Fibroblast of lung (primary cell): Measurements from ENCODE around the gene LHX2. TPM values are rescaled to one million over a fixed set of nuclear protein-coding genes. Genes with fewer than 3 reads are reported as not detected.

Experiments
- DNase-seq, 2 donors: peaks; one replicate each; pipeline versions ENCODE4 v3.0.0 to v3.0.0-alpha.2; 2010; ENCODE audit warnings: low read depth in 2 of 2
- H2AFZ ChIP-seq: 2 replicates; pipeline ENCODE4 v1.5.1; 2012; ENCODE audit warnings: low read length, control low read depth, inconsistent platforms
- H3K27ac ChIP-seq: 2 replicates; pipeline ENCODE4 v1.5.1; 2011; ENCODE audit warnings: low read length, control low read depth; ENCODE audit not compliant: insufficient read depth
- H3K27me3 ChIP-seq: 2 replicates; pipeline ENCODE4 v1.5.1; 2011; ENCODE audit warnings: mild to moderate bottlenecking, low read length; ENCODE audit not compliant: control insufficient read depth, insufficient read depth
- H3K36me3 ChIP-seq: 2 replicates; pipeline ENCODE4 v1.5.1; 2011; ENCODE audit warnings: low read length; ENCODE audit not compliant: control insufficient read depth, insufficient read depth
- H3K4me1 ChIP-seq: 2 replicates; pipeline ENCODE4 v1.5.1; 2011; ENCODE audit warnings: low read length; ENCODE audit not compliant: control insufficient read depth, insufficient read depth; ENCODE audit errors: extremely low read depth
- H3K4me2 ChIP-seq: 2 replicates; pipeline ENCODE4 v1.5.1; 2011; ENCODE audit warnings: low read length, control low read depth; ENCODE audit not compliant: insufficient read depth; ENCODE audit errors: extremely low read depth
- H3K4me3 ChIP-seq, 4 experiments: fragments of 200-600 bp in 1 of 4; sonication (generic) in 1 of 4; replicated peaks in 1 of 4; 2 replicates each; pipeline ENCODE4 v1.5.1; 2011 to 2016; ENCODE audit warnings: low read length in 4 of 4, low read depth in 3 of 4, mild to moderate bottlenecking in 3 of 4, control low read depth in 2 of 4, inconsistent platforms in 1 of 4, mixed read lengths in 1 of 4; ENCODE audit not compliant: insufficient read depth in 1 of 4; ENCODE audit errors: control extremely low read depth in 1 of 4
- H3K79me2 ChIP-seq: 2 replicates; pipeline ENCODE4 v1.5.1; 2012; ENCODE audit warnings: mild to moderate bottlenecking, low read length, inconsistent platforms; ENCODE audit not compliant: control insufficient read depth, insufficient read depth
- H3K9ac ChIP-seq: 2 replicates; pipeline ENCODE4 v1.5.1; 2011; ENCODE audit warnings: mild to moderate bottlenecking, low read length, control low read depth; ENCODE audit not compliant: insufficient read depth
- H3K9me3 ChIP-seq: 2 replicates; pipeline ENCODE4 v1.5.1; 2012; ENCODE audit warnings: low read depth, low read length; ENCODE audit not compliant: control insufficient read depth, insufficient read depth
- H4K20me1 ChIP-seq: 2 replicates; pipeline ENCODE4 v1.5.1; 2011; ENCODE audit warnings: low read length; ENCODE audit not compliant: control insufficient read depth, insufficient read depth; ENCODE audit errors: extremely low read depth
- CTCF ChIP-seq, 2 donors: IDR thresholded peaks in 1 of 2; conservative IDR thresholded peaks in 1 of 2; 1 replicate in 1 of 2; 2 replicates in 1 of 2; pipeline ENCODE4 v1.5.1; 2011 to 2012; ENCODE audit warnings: low read length in 2 of 2, control low read depth in 1 of 2, inconsistent platforms in 1 of 2, low read depth in 1 of 2, mild to moderate bottlenecking in 1 of 2
- EZH2 ChIP-seq: IDR thresholded peaks from 2 replicates; pipeline ENCODE4 v1.5.1; 2012; ENCODE audit warnings: low read length, control low read depth, mild to moderate bottlenecking; ENCODE audit errors: missing control alignments
- polyA plus RNA-seq, 2 donors: library from polyadenylated mRNA; depleted of rRNA in 1 of 2; stranded (reverse) in 1 of 2; unstranded in 1 of 2; fragments of >200 nt; gene quantifications; 2 replicates each; pipeline ENCODE4 v1.2.1, GENCODE V29; 2011 to 2012; ENCODE audit warnings: missing spikeins in 1 of 2
- total RNA-seq: library from RNA; depleted of rRNA; stranded (reverse); fragments of >200 nt; gene quantifications from 2 replicates; pipeline ENCODE4 v1.2.1, GENCODE V29; 2014

LHX2 gene
- total and polyA plus RNA-seq, 2 donors (not counting 1 experiment from before 2014, with no cell fraction given), result not detected

DNA sequence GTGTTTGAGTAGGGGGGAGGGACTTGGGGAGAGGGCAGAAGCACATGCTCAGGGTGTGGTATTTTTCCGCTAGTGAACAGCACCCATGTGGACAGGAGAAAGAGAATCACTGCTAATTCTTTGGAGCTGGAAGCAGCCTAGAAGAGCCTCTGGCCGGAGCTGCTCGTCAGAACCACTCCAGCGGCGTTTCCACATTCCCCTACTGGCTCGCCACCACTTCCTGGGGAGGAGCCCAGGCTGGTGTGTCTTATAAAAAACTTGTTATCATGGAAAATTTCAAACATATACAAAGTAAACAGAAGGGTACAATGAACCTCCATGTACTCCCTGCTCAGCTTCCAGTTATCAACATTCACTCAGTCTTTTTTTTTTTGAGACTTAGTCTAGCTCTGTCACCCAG lies 26.7 kb downstream of the LHX2 start:
- Histone ChIP-seq H4K20me1 (no peaks in the 10 kb centered on the region), H3K4me3 (no peak overlapping the region), H3K4me2 (no peak overlapping the region), H2AFZ (no peak overlapping the region), H3K9me3 (no peaks in the 10 kb centered on the region), H3K79me2 (no peaks in the 10 kb centered on the region), H3K27me3 (peaks cover 27% of the 10 kb centered on the region), H3K36me3 (no peaks in the 10 kb centered on the region), H3K4me1 (no peaks in the 10 kb centered on the region), H3K27ac (no peak overlapping the region), H3K9ac (no peak overlapping the region)
- no peak for TF ChIP-seq CTCF (conservative IDR thresholded peaks at IDR 0.05 in 1 of 2, IDR thresholded peaks at IDR 0.05 in 1 of 2; ENCODE audit: low read depth in 1 of 2, low read length in 2 of 2)
- TF ChIP-seq EZH2, result no peak
- no peak for DNase-seq

DNA sequence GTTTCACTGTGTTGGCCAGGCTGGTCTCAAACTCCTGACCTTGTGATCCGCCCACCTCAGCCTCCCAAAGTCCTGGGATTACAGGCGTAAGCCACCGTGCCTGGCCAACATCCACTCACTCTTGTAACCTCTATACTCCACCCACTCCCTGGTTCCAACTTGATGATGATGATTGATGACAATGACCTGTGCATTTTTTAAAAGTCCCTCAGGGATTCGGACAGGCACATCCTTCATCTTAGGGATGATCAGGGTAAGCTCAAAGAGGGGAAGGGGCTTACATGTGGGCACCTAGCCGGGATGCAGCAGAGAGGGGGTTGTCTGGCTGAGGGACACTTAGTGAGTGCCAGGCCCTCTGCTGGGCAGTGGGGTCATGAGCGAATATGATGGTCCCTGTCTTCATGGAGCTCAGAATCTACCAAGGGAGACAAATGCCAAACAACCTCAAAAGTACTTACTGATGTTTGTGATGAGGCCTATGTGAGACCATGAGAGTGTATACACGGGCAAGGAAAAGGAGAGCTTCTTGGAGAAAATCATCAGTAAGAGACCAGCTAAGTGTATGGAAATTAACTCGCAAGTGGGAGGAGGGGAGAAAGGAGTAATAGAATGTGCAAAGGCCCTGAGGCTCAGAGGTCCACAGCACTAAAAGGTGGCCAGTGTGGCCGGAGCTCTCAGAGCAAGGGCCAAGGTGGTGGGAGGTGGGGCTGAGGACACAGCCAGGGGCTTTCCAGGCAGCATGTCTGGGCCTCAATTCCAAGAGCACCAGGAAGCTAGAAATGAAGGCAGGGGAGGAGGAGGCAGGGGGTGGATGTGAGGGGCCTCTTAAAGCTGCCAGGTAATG lies 27.4 kb downstream of the LHX2 start:
- H3K79me2 ChIP-seq, result no peaks in the 10 kb centered on the region
- no peak for DNase-seq
- TF ChIP-seq CTCF (conservative IDR thresholded peaks at IDR 0.05 in 1 of 2, IDR thresholded peaks at IDR 0.05 in 1 of 2; ENCODE audit: low read depth in 1 of 2, low read length in 2 of 2) (no peak), EZH2 (no peak)
- H4K20me1 ChIP-seq, result no peaks in the 10 kb centered on the region
- no peak overlapping the region for H3K27ac ChIP-seq
- H3K4me2 ChIP-seq, result no peak overlapping the region
- H3K27me3 ChIP-seq, result peaks cover 24% of the 10 kb centered on the region
- H3K9me3 ChIP-seq, result no peaks in the 10 kb centered on the region
- H3K4me3 ChIP-seq, result no peak overlapping the region
- no peaks in the 10 kb centered on the region for H3K4me1 ChIP-seq
- no peak overlapping the region for H2AFZ ChIP-seq
- H3K36me3 ChIP-seq, result no peaks in the 10 kb centered on the region
- H3K9ac ChIP-seq, result no peak overlapping the region

GRCh38 chr9:124040186-124040931 lies 28.8 kb downstream of the LHX2 start:
- DNase-seq, result peak in 1 of 2 donors; percentile 76

More at GRCh38 chr9:124040186-124040931, 28.8 kb downstream of the LHX2 start:
- Histone ChIP-seq H3K79me2 (no peaks in the 10 kb centered on the region), H2AFZ (no peak overlapping the region), H3K36me3 (no peaks in the 10 kb centered on the region), H3K4me1 (no peaks in the 10 kb centered on the region), H3K9ac (no peak overlapping the region), H3K9me3 (no peaks in the 10 kb centered on the region), H3K4me3 (peak overlapping the region in 2 of 4 experiments; percentile 4 to 46), H4K20me1 (no peaks in the 10 kb centered on the region), H3K27me3 (peaks cover 27% of the 10 kb centered on the region), H3K27ac (no peak overlapping the region), H3K4me2 (peak overlapping the region; percentile 17)
- no peak for TF ChIP-seq CTCF (conservative IDR thresholded peaks at IDR 0.05 in 1 of 2, IDR thresholded peaks at IDR 0.05 in 1 of 2; ENCODE audit: low read depth in 1 of 2, low read length in 2 of 2)
- TF ChIP-seq EZH2, result peak; percentile 41
